ENCODE measurements around the gene SIN3B.

GRCh38 chr19:16888629-16889365 is 59.6 kb downstream of the SIN3B start, which contains the start of gene F2RL3:
- TF ChIP-seq CTCF (IDR thresholded peaks at IDR 0.05; ENCODE audit: insufficient read depth, low read length, poor library complexity, severe bottlenecking) (no peak), EZH2phosphoT487 (conservative IDR thresholded peaks at IDR 0.05; ENCODE audit: low read length) (no peak)

Measured in SU-DHL-6 (cell line).